COR-L47 (cell line): ENCODE measurements around the gene NKAIN2.
"Not testable (repeated sequence)": the region's sequence is repeated elsewhere in the genome, so short reads cannot be mapped to it uniquely, and the experiment has no call there.

ENCODE experiments used
- DNase-seq: peaks from one replicate; lab custom pipeline; 2025; lab: John Stamatoyannopoulos, UW

NKAIN2 gene

GRCh38 chr6:124203812-124204167, 400.1 kb downstream of the NKAIN2 start:
- DNase-seq, result no peak

- no peak for DNase-seq
Observed at GRCh38 chr6:124205921-124206320, 402.3 kb downstream of the NKAIN2 start.

- no peak for DNase-seq
Observed at GRCh38 chr6:124223611-124224345, 420.1 kb downstream of the NKAIN2 start.

GRCh38 chr6:124226396-124226795, 422.7 kb downstream of the NKAIN2 start:
- DNase-seq, result no peak

- DNase-seq, result no peak
Observed at GRCh38 chr6:124233221-124233620, 429.6 kb downstream of the NKAIN2 start.

DNA sequence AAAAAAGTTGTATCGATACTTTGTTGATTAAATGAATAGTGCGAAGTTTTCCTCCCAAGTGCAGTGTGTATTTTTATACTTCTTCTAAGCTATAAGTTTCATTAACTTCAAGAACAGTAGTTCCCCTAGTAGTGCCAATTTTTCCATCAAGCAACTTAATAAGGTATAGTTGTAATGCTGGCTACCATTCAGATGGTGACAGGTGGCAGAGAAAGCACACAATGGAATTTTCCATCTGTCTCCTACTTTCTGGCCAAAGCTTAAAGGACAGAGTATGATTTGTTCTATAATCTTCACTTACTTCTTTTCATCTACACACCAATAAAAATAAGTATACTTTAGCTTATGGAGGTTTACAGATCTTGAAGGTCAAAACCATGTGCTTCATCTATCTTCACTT, 431.1 kb downstream of the NKAIN2 start:
- no peak for DNase-seq

DNA sequence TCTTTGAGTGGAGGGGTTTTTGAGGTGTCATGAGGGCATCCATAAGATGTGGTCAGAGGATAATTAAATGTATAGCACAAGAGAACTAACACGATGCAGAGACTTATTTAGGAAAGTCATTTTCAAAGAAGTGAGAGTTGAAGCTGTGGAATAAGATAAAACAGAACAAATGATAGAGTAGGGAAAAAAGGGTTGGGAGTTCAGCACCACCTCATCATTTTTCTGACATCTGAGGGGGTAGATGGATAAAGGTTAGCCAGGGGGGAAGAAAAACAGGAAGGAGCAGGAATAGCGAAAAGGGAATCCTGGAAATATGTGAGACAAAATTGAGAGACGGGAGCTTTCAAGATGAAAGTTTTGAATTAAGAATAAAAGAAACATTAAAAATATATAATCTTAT, 434.2 kb downstream of the NKAIN2 start:
- no peak for DNase-seq

GRCh38 chr6:124238408-124238807, 434.7 kb downstream of the NKAIN2 start:
- DNase-seq, result not testable (repeated sequence)

- DNase-seq, result no peak
Observed at GRCh38 chr6:124254941-124255685, 451.4 kb downstream of the NKAIN2 start.

GRCh38 chr6:124260337-124260736, 456.7 kb downstream of the NKAIN2 start:
- no peak for DNase-seq

GRCh38 chr6:124269733-124270132, 466.1 kb downstream of the NKAIN2 start:
- no peak for DNase-seq

DNA sequence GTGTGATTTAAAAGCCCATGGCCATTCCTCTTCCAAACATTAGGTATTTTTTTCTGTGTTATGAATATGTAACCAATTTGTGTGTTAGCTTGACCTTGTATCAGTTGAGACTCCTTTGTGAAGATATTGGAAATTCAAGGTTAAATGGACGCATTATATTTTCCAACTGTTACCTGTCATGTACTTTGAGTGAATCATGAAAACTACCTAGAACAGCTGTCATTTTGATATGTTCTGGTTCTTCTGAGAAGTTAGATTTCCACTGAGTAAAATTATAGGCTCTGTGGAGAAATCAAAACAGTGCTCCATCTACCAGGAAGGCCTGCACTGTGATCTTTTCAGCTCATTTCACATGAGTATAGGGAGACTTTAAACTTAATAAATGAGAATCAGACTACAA, 470.0 kb downstream of the NKAIN2 start:
- no peak for DNase-seq

DNA sequence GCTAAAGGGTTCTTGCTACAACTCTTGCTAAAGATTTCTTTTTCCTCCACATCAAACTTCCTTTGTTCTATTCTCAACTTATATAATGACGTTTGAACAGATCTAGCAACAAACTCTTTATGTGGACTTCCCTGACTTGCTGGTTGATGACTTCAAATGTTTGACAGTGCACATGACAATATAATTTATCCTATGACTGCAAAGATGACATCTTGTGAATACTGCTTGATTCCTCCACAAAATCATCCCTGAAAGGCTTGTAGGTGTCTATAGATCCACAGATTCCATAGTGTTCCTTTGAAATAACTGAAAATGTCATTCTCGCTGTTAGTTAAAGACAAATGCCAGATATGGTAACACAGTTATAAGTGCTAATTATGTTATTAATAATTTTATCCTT, 478.9 kb downstream of the NKAIN2 start:
- no peak for DNase-seq

DNA sequence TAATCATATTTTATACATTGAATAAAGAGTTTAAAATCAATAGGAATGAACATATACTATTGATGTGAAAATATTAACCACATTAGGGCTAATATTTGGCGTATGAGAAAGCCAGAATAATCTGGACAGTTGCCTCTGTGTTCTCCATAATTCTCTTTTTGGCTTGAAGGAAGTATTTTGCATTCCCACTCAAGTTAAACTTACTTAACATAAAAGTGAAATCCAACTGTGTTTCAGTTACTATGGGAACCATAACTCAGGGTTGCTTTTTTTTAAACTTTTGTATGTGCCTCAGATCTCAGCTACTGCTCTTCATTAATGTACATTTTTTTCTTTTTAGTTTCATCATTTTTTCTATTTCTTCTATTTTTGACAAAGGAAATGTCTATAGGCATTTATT, 479.8 kb downstream of the NKAIN2 start:
- DNase-seq, result no peak

DNA sequence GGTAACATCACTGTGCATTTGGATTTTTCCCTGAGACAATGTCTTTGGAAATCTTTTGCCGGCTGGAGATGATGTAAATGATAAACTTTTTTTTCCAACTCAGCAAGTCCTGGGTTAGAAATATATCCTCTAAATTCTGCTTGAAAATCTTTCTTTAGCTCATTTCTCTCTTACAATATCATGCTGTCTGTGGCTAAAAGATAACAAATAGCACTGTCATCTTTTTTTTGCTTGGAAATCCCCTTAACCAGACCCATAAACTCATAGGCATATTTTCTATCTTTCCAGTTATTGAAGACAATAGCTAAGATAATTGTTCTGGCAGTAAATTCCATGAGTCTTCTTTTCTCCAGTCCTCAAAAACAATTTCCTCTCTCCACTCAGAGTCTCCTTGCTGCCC, 481.5 kb downstream of the NKAIN2 start:
- DNase-seq, result no peak

DNA sequence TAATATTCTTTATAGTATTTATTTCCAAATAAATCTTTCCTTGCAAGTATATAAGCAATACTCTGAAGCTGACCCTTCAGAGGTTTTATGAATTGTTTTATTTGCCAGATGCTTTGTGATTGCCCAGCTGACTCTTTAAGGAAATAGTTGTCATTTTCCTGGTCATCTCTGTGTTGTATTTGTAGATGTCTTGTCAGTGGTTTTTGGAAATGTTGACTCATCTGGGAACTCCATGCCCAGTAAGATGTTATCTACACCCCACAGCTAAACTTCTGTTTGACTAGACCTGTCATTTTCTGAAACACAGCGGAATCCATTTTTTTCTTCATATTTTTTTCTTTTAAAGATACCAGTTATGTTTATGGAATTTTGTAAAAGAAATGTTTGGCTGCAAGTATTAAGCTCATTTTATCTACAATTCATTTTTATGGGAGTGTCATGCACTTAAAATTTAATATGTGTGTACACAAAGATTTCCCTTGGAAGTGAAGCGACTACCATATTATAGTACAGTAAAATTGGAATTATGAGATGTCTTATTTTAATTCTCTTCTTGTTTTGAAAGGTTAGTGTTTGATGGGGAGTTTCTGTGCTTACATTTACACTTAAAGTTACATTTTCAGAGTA, 491.0 kb downstream of the NKAIN2 start:
- no peak for DNase-seq

GRCh38 chr6:124297507-124297906, 493.8 kb downstream of the NKAIN2 start:
- DNase-seq, result no peak

GRCh38 chr6:124298730-124299129, 495.1 kb downstream of the NKAIN2 start:
- peak; percentile 21 for DNase-seq

DNA sequence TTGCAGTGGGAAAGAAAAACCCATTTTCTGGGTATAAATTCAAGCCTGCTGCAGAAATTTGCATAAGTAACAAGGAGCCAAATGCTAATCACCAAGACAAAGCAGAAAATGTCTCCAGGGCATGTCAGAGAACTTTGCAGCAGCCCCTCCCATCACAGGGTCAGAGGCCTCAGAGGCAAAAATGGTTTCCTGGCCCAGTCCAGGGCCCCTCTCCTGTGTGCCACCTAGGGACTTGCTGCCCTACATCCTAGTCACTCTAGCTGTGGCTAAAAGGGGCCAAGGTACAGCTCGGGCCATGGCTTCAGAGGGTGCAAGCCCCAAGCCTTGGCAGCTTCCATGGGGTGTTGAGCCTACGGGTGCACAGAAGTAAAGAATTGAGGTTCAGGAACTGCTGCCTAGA, 497.2 kb downstream of the NKAIN2 start:
- not testable (repeated sequence) for DNase-seq

GRCh38 chr6:124303971-124304370, 500.3 kb downstream of the NKAIN2 start:
- DNase-seq, result no peak

GRCh38 chr6:124310139-124310538, 506.5 kb downstream of the NKAIN2 start:
- no peak for DNase-seq

- DNase-seq, result peak; percentile 51
Observed at GRCh38 chr6:124319410-124319809, 515.7 kb downstream of the NKAIN2 start.

GRCh38 chr6:124324237-124324636, 520.6 kb downstream of the NKAIN2 start:
- DNase-seq, result no peak
